A673 (cell line): ENCODE data around the gene TOMT. TPM values are rescaled to one million over a fixed set of nuclear protein-coding genes. Genes with fewer than 3 reads are reported as not detected.

ENCODE experiments used
- BruUV-seq: library from RNA; stranded (reverse); fragments of 400-500 nt; replicated peaks from 2 replicates; lab custom pipeline; 2021; lab: Mats Ljungman, UMichigan
- CTCF ChIA-PET: fragments of 300-600 bp; sonication (Branson Sonifier 250); formaldehyde crosslinking; loops from one replicate; lab custom pipeline; 2022; ENCODE audit warnings: antibody characterized with exemption; lab: Charles Lee
- POLR2A ChIA-PET: fragments of 300-600 bp; sonication (Branson Sonifier 250); formaldehyde crosslinking; loops from one replicate; lab custom pipeline; 2022; ENCODE audit warnings: antibody characterized with exemption; ENCODE audit not compliant: low non-redundant PET; lab: Charles Lee
- DNase-seq: peaks from one replicate; pipeline ENCODE4 v3.0.0-alpha.2; 2015; ENCODE audit warnings: low spot score
- H3K27ac ChIP-seq: fragments of 200-600 bp; sonication (generic); 2 replicates; pipeline ENCODE4 v1.5.1; 2016; ENCODE audit warnings: mixed run types, low read depth, mild to moderate bottlenecking, mixed read lengths, antibody characterized with exemption, low read length; ENCODE audit not compliant: poor library complexity, severe bottlenecking
- H3K27me3 ChIP-seq: fragments of 200-600 bp; sonication (generic); replicated peaks from 2 replicates; pipeline ENCODE4 v1.6.1; 2017; ENCODE audit warnings: mixed run types, low read depth, mild to moderate bottlenecking, mixed read lengths, antibody characterized with exemption, low read length; ENCODE audit not compliant: insufficient read depth, poor library complexity
- H3K36me3 ChIP-seq: fragments of 200-600 bp; sonication (generic); 2 replicates; pipeline ENCODE4 v1.6.1; 2016; ENCODE audit warnings: mixed run types, mild to moderate bottlenecking, mixed read lengths, antibody characterized with exemption, low read length; ENCODE audit not compliant: insufficient read depth, poor library complexity, severe bottlenecking
- H3K4me1 ChIP-seq: fragments of 200-600 bp; sonication (generic); 2 replicates; pipeline ENCODE4 v1.6.1; 2017; ENCODE audit warnings: mixed run types, mild to moderate bottlenecking, mixed read lengths, antibody characterized with exemption, low read length; ENCODE audit not compliant: insufficient read depth, poor library complexity, severe bottlenecking
- H3K4me3 ChIP-seq: fragments of 200-600 bp; sonication (generic); 2 replicates; pipeline ENCODE4 v1.5.1; 2016; ENCODE audit warnings: low read depth, mixed run types, mild to moderate bottlenecking, mixed read lengths, low read length; ENCODE audit not compliant: poor library complexity, severe bottlenecking
- H3K9me3 ChIP-seq: fragments of 200-600 bp; sonication (generic); 2 replicates; pipeline ENCODE4 v1.6.1; 2016; ENCODE audit warnings: mixed run types, low read depth, mild to moderate bottlenecking, mixed read lengths, antibody characterized with exemption, low read length; ENCODE audit not compliant: poor library complexity, severe bottlenecking
- EZH2 ChIP-seq: fragments of 200-600 bp; sonication (generic); IDR thresholded peaks from 2 replicates; pipeline ENCODE4 v1.6.1; 2017; ENCODE audit warnings: borderline replicate concordance, low read depth, mild to moderate bottlenecking, mixed read lengths, antibody characterized with exemption, low read length; ENCODE audit not compliant: poor library complexity, severe bottlenecking
- intact Hi-C: fragments of 100-400 bp; cut with micrococcal nuclease; formaldehyde crosslinking; loops from one replicate; pipeline ENCODE4 v1.10.0; 2022; ENCODE audit not compliant: unreplicated experiment
- total RNA-seq: library from RNA; stranded (reverse); gene quantifications from 2 replicates; pipeline ENCODE4 v1.2.3, GENCODE V29; 2021
- TF ChIP-seq, protein P1 (sequence below): fragments of 300-800, 200-600 bp; sonication (generic); conservative IDR thresholded peaks from 2 replicates; pipeline ENCODE4 v1.5.1; 2017; ENCODE audit warnings: low read depth, mild to moderate bottlenecking, antibody characterized with exemption, low read length, moderate library complexity, mixed read lengths

TOMT gene
- total RNA-seq, 1 experiment from 2014 or later, result not detected

DNA sequence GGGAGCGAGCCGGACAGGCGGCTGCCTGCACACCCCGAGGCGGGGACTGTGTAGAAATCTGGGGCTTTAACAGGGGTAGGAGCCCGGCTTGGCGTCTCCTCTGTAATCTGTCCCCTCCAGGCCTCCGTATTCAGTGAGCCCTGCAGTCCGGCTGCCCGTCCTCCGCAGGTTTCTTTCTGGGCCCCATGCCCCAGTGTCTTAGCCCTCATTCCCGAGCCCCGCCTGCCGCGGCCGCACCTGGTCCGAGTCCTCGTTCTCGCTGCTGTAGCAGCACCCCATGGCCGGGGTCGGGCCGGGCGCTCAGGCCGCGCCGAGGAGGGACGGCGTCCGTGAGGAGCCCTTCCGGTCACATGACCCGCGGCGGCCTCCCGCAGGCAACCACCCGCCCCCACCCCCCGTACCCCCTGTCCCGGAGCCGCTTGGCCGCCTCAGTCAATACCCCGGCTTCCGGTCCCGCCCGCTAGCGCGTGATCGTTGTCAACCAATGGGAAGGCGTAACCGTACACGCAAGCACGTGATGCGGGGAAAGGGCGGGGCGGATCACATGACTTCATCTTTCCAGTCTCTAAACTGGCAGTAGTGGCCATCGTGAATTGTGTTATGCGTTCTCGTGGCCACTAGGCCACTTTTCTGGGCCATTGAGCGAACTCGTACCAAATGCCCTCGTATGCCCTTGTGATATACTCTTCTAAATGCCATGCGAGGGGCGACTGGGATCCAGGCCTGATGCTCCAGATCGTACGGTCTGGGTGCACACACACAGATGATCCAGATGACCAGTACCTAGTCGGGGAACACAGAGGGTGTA is 2.6 kb upstream of the TOMT start, which contains the start of gene LAMTOR1:
Gene LAMTOR1 (minus strand): TSS at position 352 of the 808 bp plus-strand sequence. CDS start 73 bp downstream, at position 279.
- DNase-seq, result peak; percentile 100
- Histone ChIP-seq H3K27ac (peak within 1 kb of the TSS; percentile 94), H3K36me3 (peaks cover 11% of the 10 kb centered on the region), H3K4me3 (peak within 1 kb of the TSS; percentile 88), H3K27me3 (no peaks in the 10 kb centered on the region), H3K9me3 (no peaks in the 10 kb centered on the region), H3K4me1 (peaks cover 14% of the 10 kb centered on the region)
- no peak for TF ChIP-seq EZH2
- TF ChIP-seq, protein P1, sequence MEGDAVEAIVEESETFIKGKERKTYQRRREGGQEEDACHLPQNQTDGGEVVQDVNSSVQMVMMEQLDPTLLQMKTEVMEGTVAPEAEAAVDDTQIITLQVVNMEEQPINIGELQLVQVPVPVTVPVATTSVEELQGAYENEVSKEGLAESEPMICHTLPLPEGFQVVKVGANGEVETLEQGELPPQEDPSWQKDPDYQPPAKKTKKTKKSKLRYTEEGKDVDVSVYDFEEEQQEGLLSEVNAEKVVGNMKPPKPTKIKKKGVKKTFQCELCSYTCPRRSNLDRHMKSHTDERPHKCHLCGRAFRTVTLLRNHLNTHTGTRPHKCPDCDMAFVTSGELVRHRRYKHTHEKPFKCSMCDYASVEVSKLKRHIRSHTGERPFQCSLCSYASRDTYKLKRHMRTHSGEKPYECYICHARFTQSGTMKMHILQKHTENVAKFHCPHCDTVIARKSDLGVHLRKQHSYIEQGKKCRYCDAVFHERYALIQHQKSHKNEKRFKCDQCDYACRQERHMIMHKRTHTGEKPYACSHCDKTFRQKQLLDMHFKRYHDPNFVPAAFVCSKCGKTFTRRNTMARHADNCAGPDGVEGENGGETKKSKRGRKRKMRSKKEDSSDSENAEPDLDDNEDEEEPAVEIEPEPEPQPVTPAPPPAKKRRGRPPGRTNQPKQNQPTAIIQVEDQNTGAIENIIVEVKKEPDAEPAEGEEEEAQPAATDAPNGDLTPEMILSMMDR, result peak; percentile 48
- BruUV-seq, result no TSS peak
- intact Hi-C loops, result loop anchor here (1.0 kb wide), 2 partner anchors 9 to 23 kb away; partner anchors contain the start of genes ANAPC15, LRRC51 and NUMA1
- POLR2A ChIA-PET, result no interaction called here
- CTCF ChIA-PET, result no interaction called here

DNA sequence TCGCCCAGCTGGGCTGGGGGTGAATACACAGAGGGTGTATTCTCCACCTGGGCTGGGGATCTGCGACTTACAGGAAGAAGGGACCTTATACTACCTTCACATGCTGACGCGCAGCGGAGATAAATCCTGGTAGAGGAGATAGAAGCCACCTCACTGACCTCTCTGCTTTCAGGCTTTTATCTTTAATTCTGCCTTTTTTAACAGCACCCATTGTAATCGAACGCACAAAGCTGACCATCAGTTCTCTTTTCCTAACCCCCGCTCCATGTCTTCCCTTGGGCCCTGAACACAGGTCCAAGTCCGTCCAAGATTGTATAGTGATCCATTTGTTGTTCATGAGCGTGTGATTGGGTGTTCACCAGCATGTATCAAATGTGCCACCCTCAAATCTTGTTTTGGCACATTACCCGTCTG is 2.0 kb upstream of the TOMT start:
- POLR2A ChIA-PET, result no interaction called here
- Histone ChIP-seq H3K27me3 (no peaks in the 10 kb centered on the region), H3K9me3 (no peaks in the 10 kb centered on the region), H3K4me3 (peak overlapping the region; percentile 88), H3K36me3 (peaks cover 5% of the 10 kb centered on the region), H3K4me1 (peaks cover 14% of the 10 kb centered on the region), H3K27ac (peak overlapping the region; percentile 94)
- no peak for TF ChIP-seq EZH2
- TF ChIP-seq, protein P1, result no peak
- intact Hi-C loops, result loop anchor here (1.0 kb wide), 2 partner anchors 9 to 23 kb away; partner anchors contain the start of genes ANAPC15, LRRC51 and NUMA1
- TSS peak; percentile 97 for BruUV-seq
- CTCF ChIA-PET, result no interaction called here
- no peak for DNase-seq

DNA sequence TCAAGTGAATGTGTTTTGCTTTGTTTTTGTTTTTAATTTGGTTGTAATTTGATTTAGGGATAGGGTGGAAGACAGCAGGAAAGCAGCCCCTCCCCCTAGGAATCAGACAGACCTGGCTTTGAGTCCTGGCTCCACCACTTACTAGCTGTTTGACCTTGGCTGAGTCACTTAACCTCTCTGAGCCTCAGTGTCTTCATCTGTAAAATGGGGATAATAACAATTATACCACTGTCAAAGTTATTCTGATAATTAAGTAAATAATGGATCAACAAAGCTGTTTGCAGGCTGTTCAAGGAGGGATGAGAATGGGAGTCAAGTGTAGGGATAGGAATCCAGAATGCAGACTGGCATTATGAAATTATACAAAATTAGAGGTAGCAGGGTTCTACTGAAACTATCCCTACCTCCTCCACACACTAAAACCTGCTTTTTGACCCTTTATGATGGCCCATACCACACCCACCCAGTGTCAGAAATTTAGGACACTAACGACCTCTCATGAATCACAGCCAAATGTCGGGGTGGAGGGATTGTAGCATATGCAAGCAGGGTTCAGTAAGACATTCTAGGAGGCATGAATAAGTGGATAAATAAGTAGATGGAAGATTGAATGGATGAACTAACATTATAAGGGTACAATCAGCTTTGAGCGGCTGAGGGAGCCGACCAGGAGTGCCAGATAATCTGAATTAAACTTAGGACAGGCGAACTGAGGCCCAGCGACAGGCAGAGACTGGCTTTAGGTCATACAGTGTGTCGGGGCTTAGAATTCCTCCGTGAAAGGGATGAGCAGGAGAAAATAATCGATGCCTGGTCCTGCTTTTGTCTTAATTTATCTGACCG is 5.8 kb downstream of the TOMT start:
- intact Hi-C loops, result loop anchor here (1.0 to 5.0 kb wide), 3 partner anchors 8 to 111 kb away; partner anchors contain the start of genes INPPL1, LAMTOR1, LRRC51 and NUMA1
- no peak for DNase-seq
- Histone ChIP-seq H3K9me3 (no peaks in the 10 kb centered on the region), H3K27ac (peak overlapping the region; percentile 99), H3K27me3 (no peaks in the 10 kb centered on the region), H3K36me3 (no peaks in the 10 kb centered on the region), H3K4me3 (peak overlapping the region; percentile 56), H3K4me1 (peaks cover 10% of the 10 kb centered on the region)
- CTCF ChIA-PET, result no interaction called here
- no peak for TF ChIP-seq EZH2
- TF ChIP-seq, protein P1, result no peak
- TSS peak; percentile 90 for BruUV-seq
- POLR2A ChIA-PET, result no interaction called here
